NT2/D1 (cell line): Measurements from ENCODE around the gene PRKN.

Source experiments
- YY1 ChIP-seq: IDR thresholded peaks from 2 replicates; pipeline ENCODE4 v1.6.1; 2011; ENCODE audit not compliant: insufficient read length, insufficient read depth
- ZNF274 ChIP-seq: IDR thresholded peaks from 2 replicates; pipeline ENCODE4 v1.6.1; 2011; ENCODE audit warnings: mild to moderate bottlenecking, low read depth, low read length

GRCh38 chr6:161359618-161359945 is 1368.0 kb downstream of the PRKN start:
- TF ChIP-seq ZNF274: no peak
- no peak for TF ChIP-seq YY1
